LNCaP clone FGC (cell line): Measurements from ENCODE around the gene RECQL.
"Not testable (repeated sequence)": the region's sequence is repeated elsewhere in the genome, so short reads cannot be mapped to it uniquely, and the experiment has no call there.

ENCODE experiments used
- DNase-seq: peaks from one replicate; pipeline ENCODE4 v3.0.0-alpha.2; 2011; ENCODE audit warnings: low read depth
- H3K4me3 ChIP-seq: 2 replicates; pipeline ENCODE4 v1.5.1; 2011; ENCODE audit warnings: mild to moderate bottlenecking, low read depth, low read length, control low read depth
- TF ChIP-seq, protein P1 (sequence below): IDR thresholded peaks from 2 replicates; pipeline ENCODE4 v1.5.1; 2012; ENCODE audit warnings: mild to moderate bottlenecking; ENCODE audit not compliant: control insufficient read depth, insufficient read depth; ENCODE audit errors: extremely low read depth

The RECQL gene

DNA sequence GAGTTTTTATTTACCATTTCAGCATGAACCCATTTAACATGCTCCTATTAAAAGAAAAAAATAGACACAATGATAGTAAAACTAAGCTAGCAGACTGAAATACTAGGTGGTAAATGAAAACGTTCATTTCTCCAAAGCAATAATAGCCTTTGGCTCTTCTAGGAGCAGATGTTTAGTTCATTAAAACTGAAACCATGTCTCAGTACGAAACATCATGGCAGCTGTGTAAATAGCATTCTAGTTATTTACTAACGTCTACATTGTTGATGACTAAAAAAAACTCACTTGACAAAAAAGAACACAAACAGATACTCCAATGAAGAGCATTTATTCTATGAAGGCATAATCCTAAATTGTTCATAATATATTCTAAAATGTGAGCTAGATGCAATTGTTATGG lies 17.9 kb downstream of the RECQL start:
- no peak overlapping the region for H3K4me3 ChIP-seq
- TF ChIP-seq, protein P1, sequence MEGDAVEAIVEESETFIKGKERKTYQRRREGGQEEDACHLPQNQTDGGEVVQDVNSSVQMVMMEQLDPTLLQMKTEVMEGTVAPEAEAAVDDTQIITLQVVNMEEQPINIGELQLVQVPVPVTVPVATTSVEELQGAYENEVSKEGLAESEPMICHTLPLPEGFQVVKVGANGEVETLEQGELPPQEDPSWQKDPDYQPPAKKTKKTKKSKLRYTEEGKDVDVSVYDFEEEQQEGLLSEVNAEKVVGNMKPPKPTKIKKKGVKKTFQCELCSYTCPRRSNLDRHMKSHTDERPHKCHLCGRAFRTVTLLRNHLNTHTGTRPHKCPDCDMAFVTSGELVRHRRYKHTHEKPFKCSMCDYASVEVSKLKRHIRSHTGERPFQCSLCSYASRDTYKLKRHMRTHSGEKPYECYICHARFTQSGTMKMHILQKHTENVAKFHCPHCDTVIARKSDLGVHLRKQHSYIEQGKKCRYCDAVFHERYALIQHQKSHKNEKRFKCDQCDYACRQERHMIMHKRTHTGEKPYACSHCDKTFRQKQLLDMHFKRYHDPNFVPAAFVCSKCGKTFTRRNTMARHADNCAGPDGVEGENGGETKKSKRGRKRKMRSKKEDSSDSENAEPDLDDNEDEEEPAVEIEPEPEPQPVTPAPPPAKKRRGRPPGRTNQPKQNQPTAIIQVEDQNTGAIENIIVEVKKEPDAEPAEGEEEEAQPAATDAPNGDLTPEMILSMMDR: no peak
- DNase-seq: no peak

GRCh38 chr12:21478756-21479455 lies 22.5 kb downstream of the RECQL start:
- no peak for DNase-seq
- TF ChIP-seq, protein P1: no peak
- H3K4me3 ChIP-seq: no peak overlapping the region

- no peak overlapping the region for H3K4me3 ChIP-seq
- no peak for DNase-seq
- TF ChIP-seq, protein P1: no peak
Observed at GRCh38 chr12:21476949-21477348, 24.5 kb downstream of the RECQL start.

- no peak for DNase-seq
- H3K4me3 ChIP-seq: no peak overlapping the region
- TF ChIP-seq, protein P1: no peak
Observed at GRCh38 chr12:21475552-21475951, 25.9 kb downstream of the RECQL start.

DNA sequence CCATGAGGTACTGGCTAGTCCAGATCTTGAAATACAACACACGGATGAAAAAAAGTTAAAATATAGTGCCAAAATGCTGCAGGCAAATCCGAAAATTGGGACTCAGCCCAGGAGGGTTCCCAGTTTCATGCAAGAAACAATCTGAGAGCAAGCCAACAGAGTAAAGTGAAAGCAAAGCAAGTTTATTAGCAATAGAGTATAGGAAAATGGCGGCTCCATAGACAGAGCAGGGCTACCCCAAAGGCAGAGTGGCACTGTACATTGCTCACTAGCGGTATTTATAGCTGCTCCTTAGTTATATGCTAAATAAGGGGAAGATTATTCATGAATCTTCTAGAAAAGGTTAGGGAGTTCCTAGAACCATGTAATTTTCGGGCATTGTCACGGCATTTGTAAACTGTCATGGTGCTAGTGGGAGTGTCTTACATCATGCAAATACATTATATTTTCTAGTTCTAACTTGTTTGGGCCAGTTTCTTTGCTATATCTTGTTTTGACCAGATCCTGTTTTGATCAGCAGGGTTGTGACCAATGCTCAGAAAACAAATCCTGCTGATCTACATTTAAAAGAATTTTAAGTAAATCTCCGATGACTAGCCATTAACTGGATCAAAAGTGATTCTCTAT lies 29.1 kb downstream of the RECQL start:
- DNase-seq: no peak
- no peak overlapping the region for H3K4me3 ChIP-seq
- TF ChIP-seq, protein P1: no peak

DNA sequence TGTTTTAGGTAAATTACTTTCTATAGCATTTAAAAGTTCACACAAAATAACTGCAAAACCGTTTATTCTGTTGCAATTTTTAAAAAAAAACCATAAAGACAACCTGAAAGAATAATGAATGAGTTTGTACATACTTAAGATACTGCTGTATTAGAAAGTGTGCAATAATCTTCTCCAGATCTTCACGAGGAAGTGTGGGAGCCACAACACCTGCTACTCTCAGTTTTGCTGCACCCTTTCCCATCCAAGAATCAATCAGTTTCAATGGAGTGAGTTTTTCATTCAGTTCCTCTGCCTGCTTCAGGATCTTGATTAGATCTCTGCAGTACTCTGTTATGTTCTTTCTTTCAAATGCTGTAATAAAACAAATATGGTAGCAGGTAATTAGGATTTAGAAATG lies 30.1 kb downstream of the RECQL start:
- TF ChIP-seq, protein P1: no peak

GRCh38 chr12:21467334-21467733 lies 34.1 kb downstream of the RECQL start:
- H3K4me3 ChIP-seq, DNase-seq: not testable (repeated sequence)

More for the DNA sequence above, 30.1 kb downstream of the RECQL start:
- no peak for DNase-seq
- H3K4me3 ChIP-seq: no peak overlapping the region
